ENCODE measurements around the gene OLA1.

DNA sequence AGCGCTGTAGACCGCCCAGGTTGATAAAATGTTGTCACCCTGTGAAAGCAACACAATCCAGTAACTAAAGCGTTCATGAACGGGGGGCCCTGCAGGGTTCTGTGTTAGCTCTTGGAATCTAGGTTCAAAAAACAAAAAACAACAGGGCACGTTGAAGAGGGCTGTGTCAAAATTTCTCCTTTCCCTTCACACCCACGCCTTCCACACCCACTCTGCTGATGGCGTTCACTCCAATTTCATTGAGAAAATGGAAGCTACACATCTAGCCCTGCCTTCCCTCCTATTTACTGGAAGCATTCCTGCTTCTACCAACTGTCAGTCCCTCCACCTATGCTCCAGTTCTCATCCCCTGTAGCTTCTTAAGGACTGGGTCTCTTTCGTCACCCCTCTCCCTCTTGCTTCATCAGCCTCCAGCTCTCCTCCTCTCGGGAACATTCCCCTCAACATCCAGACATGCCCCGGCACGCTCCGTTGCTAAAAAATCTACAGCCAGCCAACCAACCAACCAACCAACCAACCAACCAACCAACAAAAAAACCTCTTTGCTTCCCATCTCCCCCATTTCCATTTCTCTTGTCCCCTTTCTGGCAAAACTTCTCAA, 184.7 kb downstream of the OLA1 start:
- no peak for TF ChIP-seq POLR2AphosphoS5 (IDR thresholded peaks at IDR 0.05; ENCODE audit: insufficient read depth in 1 of 2, low read depth in 1 of 2)
- TF ChIP-seq, protein P1, sequence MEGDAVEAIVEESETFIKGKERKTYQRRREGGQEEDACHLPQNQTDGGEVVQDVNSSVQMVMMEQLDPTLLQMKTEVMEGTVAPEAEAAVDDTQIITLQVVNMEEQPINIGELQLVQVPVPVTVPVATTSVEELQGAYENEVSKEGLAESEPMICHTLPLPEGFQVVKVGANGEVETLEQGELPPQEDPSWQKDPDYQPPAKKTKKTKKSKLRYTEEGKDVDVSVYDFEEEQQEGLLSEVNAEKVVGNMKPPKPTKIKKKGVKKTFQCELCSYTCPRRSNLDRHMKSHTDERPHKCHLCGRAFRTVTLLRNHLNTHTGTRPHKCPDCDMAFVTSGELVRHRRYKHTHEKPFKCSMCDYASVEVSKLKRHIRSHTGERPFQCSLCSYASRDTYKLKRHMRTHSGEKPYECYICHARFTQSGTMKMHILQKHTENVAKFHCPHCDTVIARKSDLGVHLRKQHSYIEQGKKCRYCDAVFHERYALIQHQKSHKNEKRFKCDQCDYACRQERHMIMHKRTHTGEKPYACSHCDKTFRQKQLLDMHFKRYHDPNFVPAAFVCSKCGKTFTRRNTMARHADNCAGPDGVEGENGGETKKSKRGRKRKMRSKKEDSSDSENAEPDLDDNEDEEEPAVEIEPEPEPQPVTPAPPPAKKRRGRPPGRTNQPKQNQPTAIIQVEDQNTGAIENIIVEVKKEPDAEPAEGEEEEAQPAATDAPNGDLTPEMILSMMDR (IDR thresholded peaks at IDR 0.05), result no peak
